HG02759 (cell line): Measurements from ENCODE around the gene MGAT5.

Experiments used
- ATAC-seq: cut with Tn5 transposase; IDR thresholded peaks from one replicate; pipeline ENCODE4 v1.9.1; 2021; ENCODE audit warnings: mild to moderate bottlenecking, moderate library complexity; ENCODE audit not compliant: unreplicated experiment

Gene MGAT5

DNA sequence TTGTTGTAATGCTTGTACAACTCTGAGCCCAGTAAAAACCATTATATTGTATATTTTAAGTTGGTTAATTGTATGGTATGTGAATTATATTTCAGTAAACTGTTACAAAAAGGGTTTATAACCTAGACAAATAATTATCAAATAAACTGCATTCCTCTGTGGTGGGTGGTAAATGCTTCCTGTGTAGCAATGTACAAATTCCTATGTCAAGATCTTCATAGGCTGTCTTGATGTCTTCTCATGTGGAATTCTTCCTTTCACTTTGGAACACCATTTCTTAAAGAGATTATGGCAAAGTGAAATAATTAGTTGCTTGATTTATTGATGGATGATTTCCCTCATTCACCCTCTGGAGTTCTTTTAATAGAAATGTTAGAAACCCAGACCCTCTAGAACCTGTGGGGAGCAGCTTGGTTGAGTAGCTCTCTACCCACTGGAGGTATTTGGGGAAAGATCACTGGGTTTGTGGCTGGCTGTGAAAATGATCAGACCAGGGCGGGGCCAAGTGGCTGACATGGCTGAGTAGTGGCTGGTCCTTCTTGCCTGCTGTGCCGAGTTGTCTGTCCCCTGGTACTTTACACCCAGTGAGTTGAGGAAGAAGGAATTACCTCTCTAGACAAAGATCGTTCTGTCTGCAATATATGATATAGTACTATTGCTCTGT lies 22.4 kb upstream of the MGAT5 start:
- ATAC-seq: peak; percentile 28

DNA sequence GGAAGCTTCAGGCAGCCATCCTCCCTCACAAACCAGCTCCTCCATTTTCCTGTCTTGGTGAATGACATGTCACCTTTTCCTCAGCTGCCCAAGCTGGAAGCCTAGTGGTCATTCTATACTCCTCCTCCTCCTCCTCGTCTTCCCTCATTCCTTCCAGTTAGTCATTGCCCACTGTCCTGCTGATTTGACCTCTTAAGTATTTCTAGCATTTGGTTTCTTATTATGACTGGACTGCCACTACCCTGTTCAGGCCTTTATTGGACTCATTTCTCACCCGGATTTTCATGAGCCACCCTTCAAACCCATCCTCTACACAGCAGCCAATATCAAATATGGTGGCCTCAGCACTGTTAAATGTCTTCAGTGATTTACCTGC lies 21.9 kb upstream of the MGAT5 start:
- peak; percentile 29 for ATAC-seq

DNA sequence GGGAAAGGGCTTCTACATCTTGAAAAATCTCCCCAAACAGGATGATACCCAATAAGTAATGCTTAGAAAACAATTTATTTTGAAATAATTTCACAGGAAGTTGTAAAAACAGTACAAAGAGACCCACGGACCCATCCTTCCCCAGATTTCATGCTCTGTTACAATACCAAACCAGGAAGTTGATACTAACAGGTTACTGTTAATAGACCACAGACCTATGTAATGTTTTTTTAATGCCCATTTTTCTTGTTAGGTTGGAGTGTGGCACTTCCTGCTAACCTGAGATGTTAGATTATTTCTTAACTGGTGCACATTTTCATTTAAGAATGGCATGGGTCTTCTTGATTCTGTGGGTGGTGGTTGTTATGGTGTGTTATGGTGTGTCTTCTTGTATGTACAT lies 21.4 kb upstream of the MGAT5 start:
- ATAC-seq: no peak

DNA sequence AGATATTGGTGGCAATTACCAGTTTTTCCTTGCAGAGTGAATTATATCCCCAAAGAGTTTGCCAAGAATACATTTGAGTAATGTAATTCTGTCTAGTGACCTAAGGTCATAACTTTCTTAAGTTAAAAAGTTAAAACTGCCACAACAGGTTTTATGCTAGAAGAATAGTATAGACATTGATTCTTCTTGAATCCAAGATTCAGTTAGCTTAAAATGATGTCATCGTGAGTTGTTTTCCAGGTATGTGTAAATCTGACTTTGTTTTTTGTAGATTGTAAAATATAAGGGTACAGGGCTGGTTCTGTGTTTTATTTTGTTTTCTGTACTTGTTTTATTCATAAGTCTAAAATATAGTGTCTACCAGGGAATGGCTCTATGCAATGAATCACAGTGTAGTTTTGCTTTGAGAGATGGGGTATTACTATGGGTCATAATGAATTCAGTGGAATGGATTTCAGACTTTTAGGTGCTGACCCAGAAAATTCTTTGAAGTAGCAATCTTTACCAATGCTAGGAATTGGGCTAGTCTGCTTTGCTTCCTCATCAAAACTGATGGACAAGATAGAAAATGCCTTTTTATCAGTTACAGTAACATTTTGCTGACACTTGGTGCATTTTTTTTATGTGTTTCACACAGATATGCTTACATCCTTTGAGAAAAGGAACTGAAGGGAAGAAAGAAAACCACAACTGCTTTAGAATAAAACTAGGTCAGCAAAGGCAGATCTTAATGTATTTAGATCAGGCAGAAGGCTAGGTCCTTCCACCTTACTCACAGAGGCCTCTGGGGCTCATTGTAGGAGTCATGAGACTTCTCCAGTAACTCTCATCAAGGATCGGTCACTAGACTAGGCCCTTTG lies 20.8 kb upstream of the MGAT5 start:
- ATAC-seq: peak; percentile 38

DNA sequence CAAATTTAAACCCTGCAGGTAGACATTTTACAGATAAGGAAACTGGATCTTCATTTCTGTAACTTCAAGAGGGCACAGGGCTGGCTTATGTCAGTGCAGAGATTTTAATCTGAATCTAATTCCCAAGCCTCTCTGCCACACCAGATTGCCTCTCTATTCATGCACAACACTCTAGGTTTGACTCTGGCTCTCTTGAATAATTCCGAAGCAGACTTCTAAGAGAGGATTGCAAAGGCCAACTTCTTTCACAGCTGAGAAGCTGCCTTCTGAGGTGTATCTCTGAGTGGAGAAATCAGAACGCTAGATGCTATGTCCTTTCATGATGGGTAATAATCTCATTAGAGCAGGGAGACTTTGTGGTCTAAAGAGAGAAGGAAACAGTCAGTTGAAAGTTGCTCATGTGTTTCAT lies 20.1 kb upstream of the MGAT5 start:
- ATAC-seq: peak; percentile 69

DNA sequence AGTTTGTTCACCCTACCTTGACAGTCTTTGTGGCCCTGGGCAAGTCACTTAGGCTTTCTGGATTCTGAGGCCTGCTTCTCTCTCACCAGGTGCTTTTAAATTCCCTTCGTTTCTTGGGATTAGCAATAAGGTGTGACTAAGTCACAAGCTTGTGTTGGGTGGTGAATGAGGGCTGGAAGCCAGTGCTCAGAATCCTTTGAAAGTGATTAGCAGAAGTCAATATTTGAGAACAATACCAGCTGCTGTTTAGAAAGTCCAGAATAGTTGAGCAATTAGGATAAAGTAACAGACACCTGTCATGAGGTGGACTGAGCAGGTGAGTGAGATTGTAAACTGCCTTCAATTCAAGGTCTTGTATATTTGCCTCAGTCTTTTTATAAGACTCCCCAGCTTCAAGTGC lies 19.3 kb upstream of the MGAT5 start:
- ATAC-seq: no peak

DNA sequence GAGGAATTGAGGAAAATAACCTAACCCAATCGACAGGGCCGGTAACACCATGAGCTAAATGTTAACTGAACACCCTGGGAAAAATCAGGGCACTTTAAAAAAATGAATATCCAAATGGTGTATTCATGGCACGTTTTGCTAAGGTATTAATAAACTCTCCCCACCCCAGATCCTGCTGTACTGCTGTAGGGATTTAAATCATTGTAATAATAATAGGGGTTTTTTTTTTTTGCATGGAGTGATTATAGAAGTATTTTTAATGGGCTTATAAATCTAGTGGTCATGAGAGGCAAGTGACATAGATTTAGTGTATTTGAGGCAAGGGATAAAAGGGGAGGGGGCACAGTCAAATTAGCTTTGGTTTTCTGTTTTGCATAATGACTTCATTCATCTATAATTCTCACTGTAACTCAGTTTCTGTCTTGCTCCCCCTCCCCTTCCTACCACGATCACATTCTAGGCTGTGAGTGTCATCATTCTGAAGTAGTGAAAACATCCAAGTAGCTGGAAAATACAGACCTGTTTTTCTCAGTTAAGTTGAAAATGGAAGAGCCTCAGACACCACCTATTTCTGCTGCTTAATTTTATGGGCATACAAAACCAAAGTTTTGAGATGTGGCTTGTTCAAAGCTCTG lies 18.2 kb upstream of the MGAT5 start:
- no peak for ATAC-seq

DNA sequence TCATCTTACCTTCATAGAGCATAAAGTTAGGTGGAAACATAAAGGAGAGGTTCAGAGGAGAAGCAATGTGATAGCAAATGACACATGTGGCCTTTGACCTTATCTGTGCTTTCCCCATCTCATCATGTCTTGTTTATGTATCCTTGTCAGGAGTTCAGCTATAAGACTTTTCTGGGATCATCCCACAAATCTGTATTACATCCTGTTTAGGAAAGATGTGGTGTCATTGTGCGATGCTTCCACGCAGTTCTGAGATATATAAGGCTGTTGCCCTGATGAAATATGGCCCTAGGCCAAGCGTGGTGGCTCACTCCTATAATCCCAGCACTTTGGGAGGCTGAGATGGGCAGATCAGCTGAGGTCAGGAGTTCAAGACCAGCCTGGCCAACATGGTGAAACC lies 15.5 kb upstream of the MGAT5 start:
- ATAC-seq: no peak

DNA sequence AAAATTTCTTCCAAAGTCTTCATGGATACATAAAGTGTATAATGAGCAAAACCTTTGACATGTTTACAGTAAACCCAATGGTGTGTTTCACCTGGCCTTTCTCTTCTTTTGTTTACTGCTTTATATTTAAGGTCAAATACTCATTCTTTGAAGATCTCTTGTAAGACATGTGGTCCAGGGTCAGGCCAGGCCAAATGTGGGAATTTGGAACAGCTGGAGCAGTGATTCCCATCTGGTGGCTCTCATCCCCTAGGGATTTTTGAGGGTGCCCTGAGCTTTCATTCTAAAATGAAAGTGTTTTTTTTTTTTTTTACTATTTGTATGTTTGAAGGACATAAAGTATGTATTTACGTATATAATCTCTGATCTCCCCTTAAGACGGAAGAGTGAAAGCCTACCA lies 13.8 kb upstream of the MGAT5 start:
- no peak for ATAC-seq

DNA sequence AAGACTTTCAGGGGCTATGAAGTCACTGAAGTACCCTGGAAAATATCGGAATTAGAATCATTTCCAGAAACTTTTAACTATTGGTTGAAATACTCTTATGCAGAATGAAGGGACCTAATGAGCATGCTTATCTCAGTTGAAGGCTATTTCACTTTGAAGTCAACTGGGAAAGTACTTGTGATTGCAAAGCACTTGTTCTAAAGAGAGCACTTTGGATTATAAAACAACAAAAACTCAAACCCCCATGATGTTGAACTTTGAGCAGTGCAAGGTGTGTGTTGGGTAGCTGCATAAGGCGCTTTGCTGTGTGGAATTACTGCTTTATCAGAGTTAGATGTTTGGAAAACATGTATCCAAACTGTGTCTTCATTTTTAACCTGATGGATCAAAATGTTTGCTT lies 12.0 kb upstream of the MGAT5 start:
- ATAC-seq: no peak

DNA sequence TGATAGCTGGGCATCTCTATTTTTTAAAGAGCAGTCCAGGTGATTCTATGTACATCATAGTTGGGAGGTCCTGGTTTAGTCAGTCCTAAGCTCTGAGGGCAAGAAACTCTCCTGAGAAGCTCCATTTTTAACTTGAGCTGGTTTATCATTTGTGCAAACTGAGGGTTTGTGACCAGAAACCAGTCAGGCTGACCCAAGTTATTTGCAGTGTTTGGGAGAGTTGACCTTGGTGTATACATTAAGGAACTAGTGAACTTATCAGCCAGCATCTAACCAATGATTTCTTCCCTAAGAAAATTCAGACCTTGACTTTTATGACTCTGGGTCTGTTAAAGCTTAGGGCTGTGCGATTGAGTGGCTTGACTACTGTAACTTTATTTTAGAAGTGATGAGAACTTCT lies 10.6 kb upstream of the MGAT5 start:
- no peak for ATAC-seq

DNA sequence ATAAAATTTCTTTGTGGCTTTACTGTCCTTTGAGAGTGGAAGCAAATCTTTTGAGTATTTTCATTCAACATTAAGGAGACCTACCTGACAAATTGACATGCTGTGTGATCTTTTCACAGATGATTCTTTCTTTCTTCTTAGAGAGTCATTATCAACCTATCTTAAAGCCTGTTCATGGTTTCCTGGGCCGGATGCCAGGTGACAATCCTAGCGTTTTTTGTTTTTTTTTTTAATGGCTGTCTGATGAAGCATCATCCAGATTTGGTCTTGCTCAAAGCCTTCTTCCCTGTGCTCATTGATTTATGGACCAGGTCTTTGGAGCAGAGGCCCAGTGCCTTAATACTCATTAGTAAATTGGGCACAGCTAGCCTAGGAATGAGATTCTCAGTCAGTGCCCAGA lies 9.8 kb upstream of the MGAT5 start:
- no peak for ATAC-seq

DNA sequence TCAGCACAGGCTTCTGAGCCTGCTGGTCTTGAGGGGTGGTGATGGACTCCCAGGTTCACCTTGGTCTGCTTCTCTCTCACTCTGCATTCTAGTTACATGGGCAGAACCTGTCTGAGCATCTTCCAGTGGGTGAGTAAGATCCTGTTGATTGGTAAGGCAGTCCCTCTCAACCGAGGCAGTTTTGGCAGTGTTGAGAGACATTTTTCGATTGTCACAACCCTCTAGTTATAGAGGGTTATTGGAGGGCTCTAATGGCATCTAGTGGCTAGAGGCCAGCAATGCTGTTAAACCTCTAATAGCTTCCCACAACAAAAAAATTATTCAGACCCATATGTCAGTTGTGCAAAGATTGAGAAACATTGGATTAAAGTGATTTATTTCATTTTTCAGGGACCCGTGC lies 9.3 kb upstream of the MGAT5 start:
- ATAC-seq: no peak

DNA sequence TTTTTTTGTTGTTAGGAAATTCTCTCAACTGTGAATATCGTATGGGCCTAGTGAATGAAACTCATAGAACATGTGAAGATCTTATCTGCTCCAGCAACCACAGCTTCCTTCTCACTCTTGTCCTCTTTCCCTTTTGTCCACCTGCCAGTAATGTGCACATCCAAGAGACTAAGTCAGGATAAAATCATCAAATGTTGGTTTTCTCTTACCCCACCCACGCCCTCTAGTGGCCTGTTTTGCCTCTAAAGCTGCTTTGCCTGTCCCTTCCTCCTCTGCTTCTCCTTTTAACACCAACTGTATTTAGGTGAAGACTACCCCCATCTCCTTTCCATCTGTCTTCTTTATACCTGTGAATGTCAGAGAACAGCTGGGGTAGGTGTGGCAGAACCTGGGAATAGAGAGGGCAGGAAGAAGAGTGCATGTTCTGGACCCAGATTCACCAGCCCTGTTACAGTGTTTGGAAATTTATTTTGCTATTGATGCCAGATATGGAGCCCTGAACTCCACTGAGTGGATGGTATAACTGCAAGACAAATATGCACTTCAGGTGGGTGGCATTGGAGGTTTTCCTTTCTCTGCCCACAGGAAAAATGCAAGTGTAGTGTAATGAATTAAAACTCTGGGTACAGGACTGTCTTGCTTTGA lies 8.4 kb upstream of the MGAT5 start:
- ATAC-seq: peak; percentile 34

DNA sequence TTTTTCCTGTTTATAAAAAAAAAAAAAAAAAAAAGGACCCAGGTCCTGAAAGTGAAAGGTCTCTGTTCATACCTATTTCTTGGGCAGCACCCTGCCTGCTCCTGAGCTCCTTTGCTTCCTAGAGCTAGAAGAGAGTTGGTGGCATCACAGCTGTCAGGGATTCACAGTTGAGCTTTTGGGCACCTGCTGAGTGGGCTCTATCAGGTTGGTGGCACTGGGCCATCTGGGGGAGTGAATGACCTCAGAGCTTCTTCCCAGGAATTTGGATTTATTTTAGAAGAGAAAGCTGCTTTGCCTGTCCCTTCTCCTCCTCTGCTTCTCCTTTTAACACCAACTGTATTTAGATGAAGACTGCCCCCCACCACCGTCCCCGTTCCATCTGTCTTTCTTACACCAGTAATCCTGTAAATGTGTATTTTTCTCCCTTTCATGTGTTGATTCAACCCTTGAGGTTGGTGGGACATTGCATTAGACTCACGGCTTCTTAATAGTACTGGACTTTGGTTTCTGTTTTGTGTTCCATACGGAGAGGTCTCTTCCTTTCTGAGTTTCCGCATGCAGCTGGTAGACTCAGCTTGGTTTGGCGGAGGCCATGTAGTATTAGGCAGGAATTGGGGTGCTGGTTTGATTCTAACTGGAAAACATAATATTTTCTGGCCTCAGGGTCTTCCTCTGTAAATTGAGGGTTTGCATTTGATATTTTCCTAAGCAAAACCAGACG lies 7.6 kb upstream of the MGAT5 start:
- ATAC-seq: no peak

DNA sequence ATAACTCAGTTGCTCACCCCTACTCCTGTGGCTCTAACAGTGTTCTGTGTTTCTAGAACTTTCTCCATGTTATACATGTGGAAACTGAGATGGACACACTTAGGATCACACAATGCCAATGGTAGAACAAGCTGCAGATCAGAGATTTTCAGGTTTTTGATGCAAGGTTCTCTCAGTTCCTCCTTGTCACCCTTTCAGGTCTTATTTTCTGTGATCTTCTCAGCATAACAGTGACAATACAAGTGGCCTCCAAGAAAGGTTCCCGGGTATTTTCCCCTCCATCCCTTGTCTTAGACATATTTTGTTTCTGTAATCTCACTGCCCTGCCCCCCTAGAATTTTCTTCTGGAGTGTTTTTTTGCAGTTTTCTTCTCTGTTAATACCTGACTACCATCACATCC lies 6.2 kb upstream of the MGAT5 start:
- ATAC-seq: peak; percentile 43

DNA sequence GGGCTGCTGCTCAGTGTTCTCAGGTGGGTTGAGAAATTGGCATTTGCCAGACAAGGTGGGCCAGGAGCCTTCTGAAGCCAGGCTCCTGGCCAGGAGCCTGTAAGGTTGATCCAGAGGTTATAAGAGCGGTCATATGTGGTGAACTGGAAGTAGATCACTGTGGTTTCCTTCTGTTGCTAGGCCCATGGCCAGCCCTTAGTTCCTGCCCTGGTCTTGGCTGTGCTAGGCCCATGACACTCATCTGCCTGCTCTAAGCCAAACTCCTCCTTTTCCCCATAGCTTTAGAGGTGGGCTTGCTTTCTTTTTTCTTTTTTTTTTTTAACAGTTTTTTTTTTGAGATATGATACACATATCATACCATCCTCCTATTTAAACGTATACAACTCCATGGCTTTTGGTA lies 5.0 kb upstream of the MGAT5 start:
- no peak for ATAC-seq

DNA sequence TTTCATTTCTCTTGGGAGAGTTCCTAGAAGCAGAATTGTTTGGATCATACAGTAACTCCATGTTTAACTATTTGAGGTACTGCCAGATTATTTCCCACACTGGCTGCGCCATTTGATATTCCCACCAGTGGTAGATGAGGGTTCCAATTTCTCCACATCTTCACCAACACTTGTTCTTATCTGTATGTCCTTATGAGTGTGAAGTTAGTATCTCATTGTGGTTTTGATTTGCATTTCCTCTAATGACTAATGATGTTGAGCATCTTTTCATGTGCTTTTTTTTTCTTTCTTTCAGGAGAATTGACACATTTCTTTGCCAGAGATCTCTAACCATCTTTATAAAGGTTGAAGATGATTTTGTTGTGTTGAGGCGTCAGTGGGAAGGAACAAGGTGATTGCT lies 4.1 kb upstream of the MGAT5 start:
- no peak for ATAC-seq

DNA sequence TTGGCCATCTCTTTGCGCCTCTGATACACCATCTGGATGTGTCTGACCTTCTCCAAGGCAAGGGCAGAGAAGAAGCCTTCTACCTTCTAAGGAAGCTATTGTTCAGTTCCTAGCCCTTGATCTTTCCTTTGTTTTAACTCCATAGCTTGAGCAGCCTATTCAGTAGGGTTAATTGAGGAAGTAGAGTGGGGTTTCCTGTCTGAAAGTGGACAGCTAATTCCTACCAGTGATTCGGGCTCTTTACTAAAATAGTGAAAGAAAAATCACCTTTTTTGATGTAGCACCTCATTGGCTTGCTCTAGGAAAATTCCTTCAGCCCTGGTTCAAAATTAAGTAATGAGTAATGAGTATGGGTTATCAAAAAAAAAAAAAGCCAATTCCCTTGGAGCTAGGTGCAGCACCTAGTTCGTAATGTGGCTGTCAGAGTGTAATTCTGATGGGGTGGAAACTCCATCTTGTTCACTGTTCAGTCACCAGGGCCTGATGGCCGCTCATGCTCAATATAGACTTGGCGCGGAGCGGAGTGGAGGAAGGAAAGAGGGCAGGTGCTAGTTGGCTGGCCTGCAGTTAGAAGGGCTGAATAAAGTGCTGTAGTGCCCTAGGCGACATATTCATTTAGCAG lies 2.9 kb upstream of the MGAT5 start:
- no peak for ATAC-seq

DNA sequence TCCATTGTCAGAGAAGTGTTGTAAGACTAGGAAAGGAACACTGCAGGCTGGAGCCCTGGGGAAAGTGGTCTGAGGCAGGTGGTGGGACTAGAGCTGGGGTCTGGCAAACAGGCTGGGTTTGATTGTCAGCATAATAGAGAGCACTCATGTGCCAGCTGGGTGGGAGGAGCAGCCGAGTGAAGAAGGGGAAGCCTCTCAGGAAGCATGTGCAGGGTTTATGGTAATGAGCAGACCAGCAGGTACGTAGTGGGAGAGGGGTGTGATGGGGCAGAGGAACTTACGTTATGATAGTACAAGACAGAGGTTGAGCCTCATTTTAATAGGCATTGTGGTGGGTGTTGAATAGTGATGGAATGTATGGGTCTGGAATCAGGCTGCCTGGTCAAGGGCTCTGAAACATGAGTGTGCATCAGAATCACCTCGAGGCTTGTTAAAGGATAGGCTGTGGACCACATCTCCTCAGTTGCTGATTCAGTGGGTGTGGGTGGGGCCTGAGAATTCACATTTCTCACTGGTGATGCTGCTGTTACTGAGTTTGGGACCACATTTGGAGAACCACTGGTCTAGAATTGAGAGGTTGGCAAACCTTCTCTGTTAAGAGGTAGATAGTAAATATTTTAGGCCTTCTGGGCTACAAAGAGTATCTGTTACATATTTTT lies 1.7 kb upstream of the MGAT5 start:
- no peak for ATAC-seq
